ENCODE data around the gene CSNK1G3. TPM values are rescaled to one million over a fixed set of nuclear protein-coding genes. Genes with fewer than 3 reads are reported as not detected.
"Not testable (repeated sequence)": the region's sequence is repeated elsewhere in the genome, so short reads cannot be mapped to it uniquely, and the experiment has no call there.

Gene CSNK1G3
- total RNA-seq, 4 donors from 2014 or later = 43.5 to 60.0 (median 53.2) TPM

DNA sequence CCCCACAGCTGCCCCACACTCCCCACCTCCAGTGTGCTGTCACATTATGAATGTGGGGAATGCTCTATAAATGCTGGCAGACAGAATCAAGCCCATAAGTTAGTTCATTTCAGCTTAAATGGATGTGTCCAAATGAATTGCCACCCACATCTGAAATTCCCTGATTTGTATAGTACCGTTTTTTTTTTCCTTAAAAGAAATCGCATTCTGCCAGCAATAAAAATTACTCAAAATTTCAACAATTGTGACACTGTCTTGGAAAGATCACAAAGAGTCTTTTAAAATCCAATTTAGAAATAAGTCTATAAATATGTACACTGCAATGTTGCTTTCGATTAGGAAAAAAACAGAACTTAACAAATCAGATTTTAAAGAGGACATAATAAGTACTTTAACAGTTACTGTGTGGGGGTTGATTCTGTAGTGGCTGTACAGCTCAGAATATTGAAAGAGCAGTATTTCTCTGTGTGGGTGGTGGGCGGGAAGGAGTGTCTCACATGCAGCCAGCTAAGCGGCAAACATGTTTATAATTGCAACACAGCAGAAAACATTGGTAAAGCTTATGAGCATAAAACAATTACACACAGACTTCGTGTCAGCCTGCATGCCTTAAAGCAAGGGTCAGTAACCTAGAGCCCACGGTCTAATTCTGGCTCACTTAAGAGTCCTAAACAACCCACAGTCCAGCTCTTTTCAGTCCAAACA is 24.9 kb upstream of the CSNK1G3 start:
- no peaks in the 10 kb centered on the region for H3K36me3 ChIP-seq
- H3K4me1 ChIP-seq = no peaks in the 10 kb centered on the region
- intact Hi-C loops (cut with DNase I) = no loop called here
- DNase-seq = no peak
- no peak overlapping the region for H3K27ac ChIP-seq
- H3K4me3 ChIP-seq (replicated peaks in 1 of 3) = no peak overlapping the region
- no peaks in the 10 kb centered on the region for H3K9me3 ChIP-seq
- WGBS, 2 donors = 60 to 67% methylated on average over 7 of the region's 7 CpGs
- TF ChIP-seq, protein P1, sequence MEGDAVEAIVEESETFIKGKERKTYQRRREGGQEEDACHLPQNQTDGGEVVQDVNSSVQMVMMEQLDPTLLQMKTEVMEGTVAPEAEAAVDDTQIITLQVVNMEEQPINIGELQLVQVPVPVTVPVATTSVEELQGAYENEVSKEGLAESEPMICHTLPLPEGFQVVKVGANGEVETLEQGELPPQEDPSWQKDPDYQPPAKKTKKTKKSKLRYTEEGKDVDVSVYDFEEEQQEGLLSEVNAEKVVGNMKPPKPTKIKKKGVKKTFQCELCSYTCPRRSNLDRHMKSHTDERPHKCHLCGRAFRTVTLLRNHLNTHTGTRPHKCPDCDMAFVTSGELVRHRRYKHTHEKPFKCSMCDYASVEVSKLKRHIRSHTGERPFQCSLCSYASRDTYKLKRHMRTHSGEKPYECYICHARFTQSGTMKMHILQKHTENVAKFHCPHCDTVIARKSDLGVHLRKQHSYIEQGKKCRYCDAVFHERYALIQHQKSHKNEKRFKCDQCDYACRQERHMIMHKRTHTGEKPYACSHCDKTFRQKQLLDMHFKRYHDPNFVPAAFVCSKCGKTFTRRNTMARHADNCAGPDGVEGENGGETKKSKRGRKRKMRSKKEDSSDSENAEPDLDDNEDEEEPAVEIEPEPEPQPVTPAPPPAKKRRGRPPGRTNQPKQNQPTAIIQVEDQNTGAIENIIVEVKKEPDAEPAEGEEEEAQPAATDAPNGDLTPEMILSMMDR (IDR thresholded peaks at IDR 0.05) = no peak
- no peak for TF ChIP-seq POLR2A (IDR thresholded peaks at IDR 0.05)
- no peaks in the 10 kb centered on the region for H3K27me3 ChIP-seq

- DNase-seq = no peak
- H3K4me3 ChIP-seq (replicated peaks in 1 of 3) = no peak overlapping the region
- no peaks in the 10 kb centered on the region for H3K27me3 ChIP-seq
- H3K36me3 ChIP-seq = no peaks in the 10 kb centered on the region
- intact Hi-C loops (cut with DNase I) = no loop called here
- H3K4me1 ChIP-seq = no peaks in the 10 kb centered on the region
- TF ChIP-seq, protein P1 (IDR thresholded peaks at IDR 0.05) = no peak
- TF ChIP-seq POLR2A (IDR thresholded peaks at IDR 0.05) = no peak
- no peaks in the 10 kb centered on the region for H3K9me3 ChIP-seq
- no peak overlapping the region for H3K27ac ChIP-seq
- 93 to 94% methylated on average over 5 of the region's 5 CpGs for WGBS, 2 donors
Observed at GRCh38 chr5:123490974-123491373, 21.0 kb upstream of the CSNK1G3 start.

GRCh38 chr5:123495211-123495610 is 16.8 kb upstream of the CSNK1G3 start:
- H3K27ac ChIP-seq; DNase-seq; H3K36me3 ChIP-seq; H3K4me1 ChIP-seq; H3K27me3 ChIP-seq; H3K9me3 ChIP-seq; intact Hi-C loops (cut with DNase I); H3K4me3 ChIP-seq (replicated peaks in 1 of 3): not testable (repeated sequence)
- 89 to 91% methylated on average over 2 of the region's 2 CpGs for WGBS, 2 donors

GRCh38 chr5:123496892-123497291 is 15.1 kb upstream of the CSNK1G3 start:
- intact Hi-C loops (cut with DNase I) = no loop called here
- WGBS, 2 donors = 64 to 72% methylated on average over 3 of the region's 3 CpGs
- H3K9me3 ChIP-seq = no peaks in the 10 kb centered on the region
- no peaks in the 10 kb centered on the region for H3K36me3 ChIP-seq
- H3K27ac ChIP-seq = no peak overlapping the region
- H3K27me3 ChIP-seq = no peaks in the 10 kb centered on the region
- H3K4me3 ChIP-seq (replicated peaks in 1 of 3) = no peak overlapping the region
- peak; percentile 15 to 16 for DNase-seq
- TF ChIP-seq POLR2A (IDR thresholded peaks at IDR 0.05) = no peak
- TF ChIP-seq, protein P1 (IDR thresholded peaks at IDR 0.05) = no peak
- no peaks in the 10 kb centered on the region for H3K4me1 ChIP-seq

- intact Hi-C loops (cut with DNase I) = no loop called here
- Histone ChIP-seq H3K27me3 (no peaks in the 10 kb centered on the region), H3K36me3 (no peaks in the 10 kb centered on the region), H3K27ac (no peak overlapping the region), H3K9me3 (no peaks in the 10 kb centered on the region), H3K4me3 (replicated peaks in 1 of 3) (no peak overlapping the region), H3K4me1 (no peaks in the 10 kb centered on the region)
- WGBS, 2 donors = 88 to 89% methylated on average over 4 of the region's 4 CpGs
- TF ChIP-seq, protein P1 (IDR thresholded peaks at IDR 0.05) = no peak
- TF ChIP-seq POLR2A (IDR thresholded peaks at IDR 0.05) = no peak
- DNase-seq = no peak
Observed at GRCh38 chr5:123500471-123500870, 11.5 kb upstream of the CSNK1G3 start.
